Activated effector memory CD4-positive, alpha-beta T cell treated with anti-CD3 and anti-CD28 coated beads, Interleukin-2, amount 50 U/mL, for 16 hours (primary cell): ENCODE data around the gene FNDC11.

Source experiments
- DNase-seq: peaks from one replicate; pipeline ENCODE4 v3.0.0-alpha.2; 2020

FNDC11 gene

GRCh38 chr20:63540417-63541186 is 13.4 kb upstream of the FNDC11 start:
- DNase-seq = no peak

DNA sequence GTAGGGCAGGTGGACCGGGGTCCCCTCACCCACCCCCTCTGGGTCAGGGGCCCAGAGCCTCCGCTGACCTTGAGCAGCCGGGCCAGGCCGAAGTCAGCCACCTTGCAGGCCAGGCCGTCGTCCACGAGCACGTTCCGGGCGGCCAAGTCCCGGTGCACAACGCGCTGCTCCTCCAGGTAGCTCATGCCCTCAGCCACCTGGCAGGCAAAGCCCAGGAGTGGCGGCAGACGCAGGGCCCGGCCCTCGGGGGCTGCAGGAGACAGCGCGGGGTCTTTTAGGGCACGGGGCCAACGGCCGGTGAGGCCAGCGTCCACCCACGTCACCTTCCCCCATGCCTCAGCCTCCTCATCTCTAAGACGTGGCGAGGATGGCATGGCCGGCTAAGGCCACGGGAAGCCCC is 12.6 kb upstream of the FNDC11 start:
- DNase-seq = no peak

GRCh38 chr20:63542031-63542559 is 11.9 kb upstream of the FNDC11 start:
- no peak for DNase-seq

- no peak for DNase-seq
These were observed 11.3 kb upstream of the FNDC11 start for GRCh38 chr20:63542696-63543095.

DNA sequence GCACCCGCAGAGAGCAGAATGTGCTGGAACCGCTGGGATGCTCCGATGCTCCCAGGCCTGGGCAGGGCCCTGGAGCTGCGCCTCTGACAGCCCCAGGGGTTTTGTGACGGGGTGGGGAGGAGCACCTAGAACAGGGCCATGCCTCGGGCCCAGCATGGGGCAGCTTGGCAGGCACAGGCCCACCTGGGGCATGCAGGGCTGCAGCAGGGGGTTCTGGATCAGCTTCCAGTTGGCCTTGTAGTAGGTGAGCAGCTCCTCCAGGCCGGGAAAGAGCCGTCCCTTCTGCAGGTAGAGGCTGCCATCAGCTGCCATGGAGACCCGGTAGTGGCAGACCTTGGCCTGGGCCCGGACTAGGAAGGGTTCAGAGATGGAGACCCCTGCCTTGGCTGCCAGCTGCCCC is 10.8 kb upstream of the FNDC11 start:
- DNase-seq = no peak

DNA sequence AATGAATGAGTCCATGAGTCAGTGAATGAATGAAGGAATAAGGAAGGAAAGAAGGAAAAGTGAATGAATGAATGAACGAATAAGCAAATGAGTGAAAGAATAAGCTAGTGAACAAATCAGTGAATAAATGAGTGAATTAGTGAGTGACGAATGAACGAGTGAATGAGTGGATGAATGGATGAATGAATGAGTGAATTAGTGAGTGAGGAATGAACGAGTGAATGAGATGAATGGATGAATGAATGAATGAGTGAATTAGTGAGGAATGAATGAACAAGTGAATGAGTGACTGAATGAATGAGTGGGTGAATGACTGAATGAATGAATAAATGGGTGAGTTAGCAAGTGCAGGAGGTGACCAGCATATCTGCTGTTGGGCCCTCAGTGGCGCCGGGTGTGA is 10.2 kb upstream of the FNDC11 start:
- DNase-seq = no peak

- no peak for DNase-seq
These were observed 9.6 kb upstream of the FNDC11 start for GRCh38 chr20:63544241-63544957.

GRCh38 chr20:63544958-63545516 is 8.9 kb upstream of the FNDC11 start:
- DNase-seq = no peak

DNA sequence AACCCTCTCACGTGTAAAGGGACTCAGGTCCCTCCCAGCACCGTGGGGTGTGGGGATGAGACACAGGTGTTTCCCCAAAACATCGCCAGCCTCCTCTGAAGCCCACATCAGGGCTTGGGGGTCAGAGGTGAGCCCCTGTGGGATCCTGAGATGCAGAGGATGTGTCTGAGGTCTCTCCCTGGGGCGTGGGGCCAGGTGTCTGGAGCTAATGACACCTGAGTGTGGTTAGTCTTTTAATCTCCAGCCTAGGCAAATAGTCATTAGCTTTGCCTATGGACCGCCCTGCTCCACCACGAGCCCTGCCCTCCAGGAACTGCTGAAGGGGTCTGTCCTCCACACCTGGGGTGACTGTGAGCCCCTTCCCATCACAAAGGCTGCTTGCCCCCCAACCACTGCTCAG is 8.1 kb upstream of the FNDC11 start:
- DNase-seq = no peak

GRCh38 chr20:63546256-63546955 is 7.6 kb upstream of the FNDC11 start:
- no peak for DNase-seq

- DNase-seq = no peak
These were observed 6.8 kb upstream of the FNDC11 start for GRCh38 chr20:63546956-63547724.

DNA sequence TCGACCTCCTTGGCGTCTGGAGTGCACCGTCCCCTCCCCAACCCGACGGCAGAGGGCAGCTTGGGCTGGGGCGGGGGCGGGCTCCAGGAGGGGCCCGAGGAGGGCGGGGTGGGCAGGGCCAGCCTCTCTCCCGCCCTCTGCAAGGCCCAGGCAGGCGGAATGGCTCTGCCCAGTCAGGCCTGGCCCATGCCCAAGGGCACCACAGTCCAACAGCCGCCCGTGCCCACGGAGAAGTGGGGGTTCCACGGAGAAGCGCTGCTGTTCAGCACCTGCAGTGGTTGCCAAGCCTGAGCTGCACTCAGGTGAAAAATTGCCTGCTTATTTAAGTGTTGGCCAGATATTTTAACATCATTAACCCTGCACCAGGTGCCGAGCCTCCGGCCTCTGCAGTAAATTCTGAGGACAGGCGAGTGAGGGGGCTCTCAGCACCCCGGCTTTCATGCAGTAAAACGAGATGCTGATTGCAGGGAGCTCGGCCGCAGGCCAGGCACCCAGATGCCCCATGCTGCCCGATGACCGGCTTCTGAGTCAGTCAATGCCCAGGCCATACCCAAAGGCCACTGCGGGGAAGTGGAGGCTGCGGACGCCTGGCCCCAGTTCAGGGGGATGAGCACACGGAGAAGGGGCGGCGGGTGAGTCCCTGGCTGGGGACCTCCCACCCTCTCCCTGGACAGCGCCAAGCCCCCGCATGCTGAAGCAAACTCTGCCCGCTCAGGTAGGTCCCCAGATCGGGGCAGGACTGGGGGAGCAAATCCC is 6.1 kb upstream of the FNDC11 start, which contains the start of gene SRMS:
TSS of gene SRMS (minus strand) at position 25 of the 756 bp plus-strand sequence. CDS start 286 bp downstream, outside the sequence.
- no peak for DNase-seq

DNA sequence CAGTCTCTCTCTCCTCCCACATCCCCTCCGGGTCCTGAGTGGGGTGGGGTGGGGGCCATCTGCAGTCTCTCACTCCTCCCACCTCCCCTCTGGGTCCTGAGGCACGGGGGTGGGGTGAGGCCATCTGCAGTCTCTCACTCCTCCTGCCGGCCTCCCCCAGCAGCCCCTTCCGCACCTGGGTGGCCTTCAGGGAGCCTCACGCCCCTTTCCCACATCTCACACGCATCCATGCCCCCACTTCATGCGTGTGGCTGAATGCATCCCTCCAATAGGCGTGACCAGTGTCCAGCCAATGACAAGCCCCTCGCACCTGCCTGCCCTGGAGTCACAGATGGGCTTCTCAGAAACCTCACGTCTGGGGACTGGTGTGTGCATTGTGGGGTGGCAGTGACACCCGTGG is 5.4 kb upstream of the FNDC11 start:
- no peak for DNase-seq

- DNase-seq = no peak
These were observed 4.9 kb upstream of the FNDC11 start for GRCh38 chr20:63549019-63549418.

- DNase-seq = no peak
These were observed 4.2 kb upstream of the FNDC11 start for GRCh38 chr20:63549679-63550282.

DNA sequence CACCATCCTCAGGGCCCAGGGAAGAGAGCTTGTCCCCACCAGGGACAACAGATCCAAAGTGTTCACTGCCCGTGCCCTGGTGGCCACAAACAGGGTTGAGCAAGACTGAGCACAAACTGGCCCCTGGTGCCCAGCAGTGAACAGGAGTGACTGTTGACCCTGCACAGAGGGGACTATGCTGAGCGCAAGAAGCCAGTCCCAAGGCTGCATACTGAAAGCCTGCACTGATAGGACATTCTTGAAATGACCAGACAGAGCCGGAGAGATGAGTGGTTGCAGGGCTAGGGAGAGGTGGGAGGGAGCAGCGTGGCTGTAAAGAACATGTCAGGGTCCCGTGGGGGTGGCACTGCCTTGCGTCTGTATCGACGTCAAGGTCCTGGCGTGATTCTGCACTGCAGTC is 2.9 kb upstream of the FNDC11 start:
- DNase-seq = no peak

GRCh38 chr20:63552481-63553249 is 1.3 kb upstream of the FNDC11 start:
- DNase-seq = peak; percentile 81

DNA sequence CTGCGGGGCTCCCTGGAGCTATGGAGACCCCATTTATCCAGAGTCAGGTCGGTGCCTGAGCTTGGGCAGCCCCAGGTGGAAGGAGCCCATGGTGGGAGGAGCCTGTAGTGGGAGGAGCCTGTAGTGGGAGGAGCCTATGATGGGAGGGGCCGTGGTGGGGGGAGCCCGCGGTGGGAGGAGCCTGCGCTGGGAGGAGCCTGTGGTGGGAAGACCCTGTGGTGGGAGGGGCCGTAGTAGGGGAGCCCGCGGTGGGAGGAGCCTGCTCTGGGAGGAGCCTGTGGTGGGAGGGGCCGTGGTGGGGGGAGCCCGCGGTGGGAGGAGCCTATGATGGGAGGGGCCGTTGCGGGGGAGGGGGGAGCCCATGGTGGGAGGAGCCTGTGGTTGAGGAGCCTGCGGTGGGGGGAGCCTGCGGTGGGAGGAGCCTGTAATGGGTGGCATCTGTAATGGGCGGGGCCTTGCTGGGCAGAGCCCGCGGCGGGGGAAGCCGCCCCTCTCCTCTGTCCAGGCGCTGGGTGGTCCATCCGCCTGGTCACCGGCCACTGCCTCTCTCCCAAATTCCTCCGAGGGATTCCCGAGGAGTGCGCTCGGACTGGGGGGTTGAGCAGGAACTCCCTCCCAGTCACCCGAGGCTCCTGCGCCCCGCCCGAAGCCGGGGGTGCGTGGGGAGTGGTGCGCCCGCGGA is 567 bp upstream of the FNDC11 start:
- peak; percentile 96 for DNase-seq
